Prostate gland (tissue), 2 donors: ENCODE data around the gene ATL3.

Source experiments
- CTCF ChIP-seq, 4 experiments: fragments of 200-600 bp in 2 of 4; fragments of 450-650 bp in 2 of 4; sonication (generic) in 2 of 4; IDR thresholded peaks; 1 replicate in 3 of 4; 2 replicates in 1 of 4; pipeline ENCODE4 v1.5.1; 2016 to 2019; ENCODE audit warnings: antibody characterized with exemption in 4 of 4, mild to moderate bottlenecking in 2 of 4, moderate library complexity in 2 of 4
- POLR2A ChIP-seq: fragments of 450-650 bp; IDR thresholded peaks from one replicate; pipeline ENCODE4 v1.6.1; 2016; ENCODE audit warnings: antibody characterized with exemption, mild to moderate bottlenecking
- POLR2AphosphoS5 ChIP-seq: sonication (generic); formaldehyde crosslinking; IDR thresholded peaks from one replicate; pipeline ENCODE4 v1.6.1; 2017; ENCODE audit warnings: antibody characterized with exemption

GRCh38 chr11:63614136-63614671, 57.0 kb downstream of the ATL3 start, which contains the start of gene PLAAT3:
- TF ChIP-seq POLR2A (peak; percentile 25), CTCF (IDR thresholded peaks at IDR 0.05) (no peak), POLR2AphosphoS5 (peak; percentile 17)
